ENCODE data around the gene UBR4.

The UBR4 gene

DNA sequence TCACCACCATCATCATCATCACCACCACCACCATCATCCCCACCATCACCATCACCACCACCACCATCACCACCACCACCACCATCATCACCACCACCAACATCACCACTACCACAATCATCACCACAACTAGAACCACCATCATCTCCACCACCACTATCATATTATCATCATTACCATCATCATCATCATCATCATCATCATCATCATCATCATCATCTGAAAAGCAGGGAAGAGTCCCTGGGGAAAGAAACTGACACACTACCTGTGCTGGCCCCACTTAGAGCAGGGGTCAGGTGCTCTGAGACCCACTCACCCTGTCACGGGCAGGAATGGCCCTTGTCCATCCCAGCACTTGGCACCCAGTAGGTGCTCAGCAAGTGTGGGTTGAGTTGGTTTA, 148.7 kb downstream of the UBR4 start:
- H3K4me1 ChIP-seq (ENCODE audit: control insufficient read depth in 1 of 2, insufficient read depth in 1 of 2, low read depth in 1 of 2, low read length in 1 of 2): no peaks in the 10 kb centered on the region

DNA sequence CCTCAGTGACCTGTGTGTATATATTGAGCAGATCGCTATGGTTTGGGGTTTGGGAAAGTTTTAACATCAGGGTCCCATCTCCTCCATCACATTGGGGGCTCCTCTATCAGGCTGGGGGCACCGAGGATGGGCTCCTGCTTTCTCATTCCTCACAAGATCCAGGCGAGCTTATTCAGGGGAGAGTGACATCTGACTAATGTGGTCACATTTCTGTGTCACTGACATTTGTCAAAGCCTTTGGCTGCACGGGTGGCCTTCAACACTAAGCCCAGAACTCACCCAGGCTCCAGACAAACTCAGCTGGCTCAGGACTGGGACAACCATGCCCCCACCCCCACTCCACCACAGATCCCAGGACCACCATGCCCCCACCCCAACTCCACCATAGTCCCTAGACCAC, 150.3 kb downstream of the UBR4 start:
- no peaks in the 10 kb centered on the region for H3K36me3 ChIP-seq
- no peak overlapping the region for H3K27ac ChIP-seq
- TF ChIP-seq CTCF (IDR thresholded peaks at IDR 0.05): no peak
- H3K9me3 ChIP-seq: no peaks in the 10 kb centered on the region
- peaks cover 49% of the 10 kb centered on the region for H3K27me3 ChIP-seq
- H3K4me1 ChIP-seq (ENCODE audit: control insufficient read depth in 1 of 2, insufficient read depth in 1 of 2, low read depth in 1 of 2, low read length in 1 of 2): no peaks in the 10 kb centered on the region
- H3K4me3 ChIP-seq (ENCODE audit: low read depth in 1 of 2, low read length in 1 of 2): no peak overlapping the region

More for the DNA sequence above, 148.7 kb downstream of the UBR4 start:
- TF ChIP-seq CTCF (IDR thresholded peaks at IDR 0.05): no peak
- no peaks in the 10 kb centered on the region for H3K9me3 ChIP-seq
- H3K27me3 ChIP-seq: peaks cover 33% of the 10 kb centered on the region
- H3K27ac ChIP-seq: no peak overlapping the region
- H3K36me3 ChIP-seq: no peaks in the 10 kb centered on the region
- H3K4me3 ChIP-seq (ENCODE audit: low read depth in 1 of 2, low read length in 1 of 2): no peak overlapping the region

DNA sequence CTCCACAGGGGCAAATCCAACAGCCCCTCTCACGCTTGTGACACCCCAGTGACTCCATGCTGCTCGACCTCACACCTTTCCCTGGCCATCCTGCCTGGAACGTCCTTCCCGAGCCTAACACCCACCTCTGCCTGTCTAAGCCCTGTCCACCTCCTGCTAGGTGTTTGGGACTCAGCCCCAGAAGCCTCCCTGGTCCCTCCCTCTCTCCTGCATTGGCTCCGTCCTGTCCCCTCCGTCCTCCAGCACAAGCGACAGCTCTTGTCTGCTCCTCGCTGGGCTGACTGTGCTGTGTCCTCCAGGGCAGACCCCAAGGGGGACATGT, 151.6 kb downstream of the UBR4 start:
- Histone ChIP-seq H3K27me3 (peaks cover 62% of the 10 kb centered on the region), H3K9me3 (no peaks in the 10 kb centered on the region), H3K27ac (no peak overlapping the region), H3K36me3 (no peaks in the 10 kb centered on the region), H3K4me3 (ENCODE audit: low read depth in 1 of 2, low read length in 1 of 2) (no peak overlapping the region), H3K4me1 (ENCODE audit: control insufficient read depth in 1 of 2, insufficient read depth in 1 of 2, low read depth in 1 of 2, low read length in 1 of 2) (no peaks in the 10 kb centered on the region)
- no peak for TF ChIP-seq CTCF (IDR thresholded peaks at IDR 0.05)

- no peak for TF ChIP-seq CTCF (IDR thresholded peaks at IDR 0.05)
- Histone ChIP-seq H3K4me3 (ENCODE audit: low read depth in 1 of 2, low read length in 1 of 2) (no peak overlapping the region), H3K9me3 (no peaks in the 10 kb centered on the region), H3K27ac (no peak overlapping the region), H3K4me1 (ENCODE audit: control insufficient read depth in 1 of 2, insufficient read depth in 1 of 2, low read depth in 1 of 2, low read length in 1 of 2) (no peaks in the 10 kb centered on the region), H3K36me3 (no peaks in the 10 kb centered on the region), H3K27me3 (peaks cover 67% of the 10 kb centered on the region)
These were observed 152.1 kb downstream of the UBR4 start for GRCh38 chr1:19057784-19058475.

GRCh38 chr1:19057182-19057779, 152.8 kb downstream of the UBR4 start:
- no peak for TF ChIP-seq CTCF (IDR thresholded peaks at IDR 0.05)
- Histone ChIP-seq H3K36me3 (no peaks in the 10 kb centered on the region), H3K27me3 (peaks cover 67% of the 10 kb centered on the region), H3K27ac (no peak overlapping the region), H3K4me3 (ENCODE audit: low read depth in 1 of 2, low read length in 1 of 2) (no peak overlapping the region), H3K9me3 (no peaks in the 10 kb centered on the region), H3K4me1 (ENCODE audit: control insufficient read depth in 1 of 2, insufficient read depth in 1 of 2, low read depth in 1 of 2, low read length in 1 of 2) (no peaks in the 10 kb centered on the region)

Measured in neutrophil (primary cell).